GM21723 (cell line): Measurements from ENCODE around the gene CFAP45.
"Not testable (repeated sequence)": the region's sequence is repeated elsewhere in the genome, so short reads cannot be mapped to it uniquely, and the experiment has no call there.

Experiments
- ATAC-seq: cut with Tn5 transposase; IDR thresholded peaks from one replicate; pipeline ENCODE4 v1.9.1; 2021; ENCODE audit warnings: mild to moderate bottlenecking, moderate library complexity; ENCODE audit not compliant: unreplicated experiment

CFAP45 gene

GRCh38 chr1:159908031-159908940, 8.3 kb upstream of the CFAP45 start:
- no peak for ATAC-seq

GRCh38 chr1:159906960-159907359, 7.0 kb upstream of the CFAP45 start:
- no peak for ATAC-seq

GRCh38 chr1:159904036-159904435, 4.1 kb upstream of the CFAP45 start:
- not testable (repeated sequence) for ATAC-seq

- ATAC-seq = no peak
Observed at GRCh38 chr1:159902541-159902940, 2.6 kb upstream of the CFAP45 start.

GRCh38 chr1:159900755-159901360, 893 bp upstream of the CFAP45 start:
- ATAC-seq = no peak

- not testable (repeated sequence) for ATAC-seq
Observed at GRCh38 chr1:159899634-159900033, 331 bp downstream of the CFAP45 start.

GRCh38 chr1:159898527-159898926, 1.4 kb downstream of the CFAP45 start:
- no peak for ATAC-seq

- no peak for ATAC-seq
Observed at GRCh38 chr1:159897962-159898361, 2.0 kb downstream of the CFAP45 start.

- ATAC-seq = no peak
Observed at GRCh38 chr1:159896546-159896930, 3.4 kb downstream of the CFAP45 start.

- no peak for ATAC-seq
Observed at GRCh38 chr1:159895836-159896545, 4.0 kb downstream of the CFAP45 start.

GRCh38 chr1:159895286-159895685, 4.7 kb downstream of the CFAP45 start:
- no peak for ATAC-seq

GRCh38 chr1:159892944-159893343, 7.0 kb downstream of the CFAP45 start:
- ATAC-seq = no peak

- ATAC-seq = peak; percentile 69
Observed at GRCh38 chr1:159891275-159892157, 8.4 kb downstream of the CFAP45 start.

- peak; percentile 5 for ATAC-seq
Observed at GRCh38 chr1:159890390-159890789, 9.6 kb downstream of the CFAP45 start.

GRCh38 chr1:159889821-159890252, 10.1 kb downstream of the CFAP45 start:
- ATAC-seq = peak; percentile 95

GRCh38 chr1:159889202-159889601, 10.8 kb downstream of the CFAP45 start:
- ATAC-seq = no peak

- ATAC-seq = no peak
Observed at GRCh38 chr1:159884296-159884695, 15.7 kb downstream of the CFAP45 start.

GRCh38 chr1:159883134-159883533, 16.8 kb downstream of the CFAP45 start:
- no peak for ATAC-seq

- ATAC-seq = no peak
Observed at GRCh38 chr1:159882527-159882862, 17.5 kb downstream of the CFAP45 start.

- ATAC-seq = no peak
Observed at GRCh38 chr1:159881622-159882526, 18.1 kb downstream of the CFAP45 start.
